Measurements from ENCODE around the gene CDK1. TPM values are rescaled to one million over a fixed set of nuclear protein-coding genes. Genes with fewer than 3 reads are reported as not detected.
A peak's percentile ranks its signal among the peaks of the same experiment; 100 is the strongest.
"Not testable (repeated sequence)": the region's sequence is repeated elsewhere in the genome, so short reads cannot be mapped to it uniquely, and the experiment has no call there.

The CDK1 gene
- total RNA-seq, 1 donor from 2014 or later: 2.4 TPM

DNA sequence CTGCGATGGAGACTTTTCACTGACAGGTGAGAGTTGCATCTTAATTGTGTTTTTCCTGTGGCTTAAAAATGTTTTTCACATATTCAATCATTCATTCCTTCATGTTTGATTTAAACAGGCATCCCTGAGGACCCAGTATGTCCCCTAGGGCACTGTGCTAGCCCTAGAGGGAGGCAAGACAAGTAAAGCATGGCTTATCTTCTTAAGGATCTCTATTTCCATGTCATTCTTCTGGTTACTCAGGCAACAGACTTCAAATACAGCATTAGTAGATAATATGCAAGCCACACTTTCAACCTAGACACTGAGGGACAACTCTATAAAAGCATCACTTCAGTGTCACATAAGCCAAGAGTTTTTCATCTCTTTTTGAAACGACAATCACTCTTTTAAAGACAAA is 29.2 kb downstream of the CDK1 start:
- DNase-seq (no peak), ATAC-seq (ENCODE audit: poor library complexity) (no peak)
- intact Hi-C loops (cut with DNase I): no loop called here

DNA sequence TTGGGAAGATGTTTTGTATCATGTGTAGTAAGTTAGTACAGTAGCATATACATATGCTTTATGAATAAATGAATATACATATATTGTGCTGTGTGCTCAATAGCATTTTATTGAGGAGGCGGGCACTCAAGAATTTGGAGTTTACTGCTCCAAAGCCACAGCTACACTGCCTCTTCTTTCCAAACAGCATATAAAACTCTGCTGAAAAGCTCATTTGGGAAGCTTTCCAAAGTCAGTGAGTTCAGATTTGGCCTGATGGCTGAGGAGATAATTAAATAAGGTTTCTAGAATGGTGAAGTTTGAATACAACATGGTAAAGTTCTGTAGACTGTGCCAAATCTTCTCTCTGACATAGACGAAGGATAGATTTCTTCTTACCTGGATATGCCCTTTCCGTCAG is 29.8 kb downstream of the CDK1 start:
- DNase-seq (no peak), ATAC-seq (ENCODE audit: poor library complexity) (no peak)
- intact Hi-C loops (cut with DNase I): no loop called here

DNA sequence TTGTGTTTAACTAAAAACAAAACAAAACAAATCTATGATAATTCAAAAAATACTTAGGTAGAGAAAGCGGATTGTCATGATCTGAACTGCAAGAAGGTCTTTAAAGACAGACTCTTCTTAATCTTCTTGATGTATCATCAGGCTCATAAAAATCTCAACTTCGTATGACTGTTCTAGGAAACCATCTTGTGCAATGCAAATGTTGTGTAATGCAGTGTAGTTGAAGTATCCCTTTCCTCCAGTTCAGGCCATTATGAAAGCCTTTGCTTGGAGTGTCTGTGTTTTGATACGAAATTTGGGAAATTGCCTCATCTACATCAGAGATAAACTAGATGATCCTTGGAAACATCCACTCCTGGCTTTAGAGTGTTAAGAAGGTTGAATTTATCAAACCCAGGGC is 30.9 kb downstream of the CDK1 start:
- no peak for ATAC-seq (ENCODE audit: poor library complexity)
- intact Hi-C loops (cut with DNase I): no loop called here

DNA sequence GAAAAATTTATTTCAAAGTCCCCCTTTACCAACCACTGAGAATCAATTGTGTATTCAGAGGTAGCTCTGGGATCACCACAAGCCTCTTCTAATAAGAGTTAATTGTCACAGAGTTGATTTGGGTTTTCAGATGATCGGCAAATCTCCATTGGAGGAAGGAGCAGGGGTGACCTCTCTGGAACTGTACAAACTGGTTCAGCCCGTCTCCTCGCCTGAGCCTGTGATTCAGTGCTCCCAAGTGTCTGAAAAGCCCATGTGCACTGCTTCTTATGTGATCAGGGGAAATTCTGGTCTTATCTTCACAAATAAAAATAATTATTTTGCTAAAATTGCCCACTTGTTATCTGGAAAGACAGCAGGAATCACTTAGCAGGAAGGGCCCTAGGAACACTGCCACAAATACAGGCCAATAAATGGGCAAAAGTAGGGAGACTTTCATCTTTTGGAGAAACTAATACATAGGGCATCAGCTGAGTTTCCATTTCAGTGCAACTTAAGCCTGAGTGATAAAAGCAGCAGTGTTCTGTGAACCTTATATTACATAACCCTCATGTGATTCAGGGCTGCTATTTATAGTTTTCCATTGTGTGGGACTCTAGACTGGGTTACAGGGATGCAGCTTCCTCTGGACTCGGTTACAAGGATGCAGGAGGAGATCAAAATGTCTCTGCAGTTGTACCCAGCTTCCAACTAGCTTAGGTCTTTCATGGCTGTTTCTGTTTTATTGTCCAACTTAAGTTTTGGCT is 32.3 kb downstream of the CDK1 start:
- ATAC-seq (ENCODE audit: poor library complexity): peak; percentile 98
- DNase-seq: no peak
- intact Hi-C loops (cut with DNase I): loop anchor here (5.0 kb wide), 1 partner anchor 477 kb away; no protein-coding TSS in a partner anchor

More for the DNA sequence above, 30.9 kb downstream of the CDK1 start:
- no peak for DNase-seq

DNA sequence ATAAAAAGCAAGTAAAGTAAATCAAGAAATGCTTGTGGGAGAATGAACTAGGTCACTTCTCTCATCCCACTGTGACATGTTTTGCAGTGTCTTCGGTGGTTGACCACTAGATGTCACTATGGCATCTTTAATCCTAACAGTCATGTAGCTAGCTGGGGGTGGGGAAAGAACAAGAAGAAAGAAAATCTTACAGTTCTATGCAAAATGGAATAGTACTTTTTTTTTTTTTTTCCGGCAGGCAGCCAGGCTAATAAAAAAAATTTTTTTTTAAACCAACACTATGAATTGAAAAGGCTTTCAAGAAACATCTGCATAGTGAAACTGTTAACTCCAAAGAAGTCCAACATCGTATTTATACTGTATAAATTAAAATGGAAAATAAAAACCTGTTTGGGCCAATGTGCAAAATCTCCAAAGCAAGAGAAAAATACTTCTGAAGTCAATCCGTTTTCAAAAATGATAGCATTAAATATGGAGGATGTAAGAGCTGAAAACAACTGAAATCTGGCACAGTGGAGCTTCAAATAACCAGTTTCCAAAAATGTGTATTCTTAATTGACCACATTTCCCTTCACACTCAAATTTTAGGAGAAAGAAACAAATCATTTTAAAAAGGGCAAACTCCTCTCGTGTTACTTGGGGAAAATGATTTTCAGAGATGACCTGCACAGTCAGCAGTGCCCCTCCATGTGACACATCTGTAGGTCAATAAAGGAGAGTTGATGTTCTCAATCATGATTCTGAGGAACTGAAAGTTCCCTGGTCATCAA is 38.5 kb downstream of the CDK1 start:
- peak; percentile 96 for ATAC-seq (ENCODE audit: poor library complexity)
- no peak for DNase-seq
- intact Hi-C loops (cut with DNase I): loop anchor here (2.0 to 5.0 kb wide), 2 partner anchors 148 to 325 kb away; no protein-coding TSS in a partner anchor

DNA sequence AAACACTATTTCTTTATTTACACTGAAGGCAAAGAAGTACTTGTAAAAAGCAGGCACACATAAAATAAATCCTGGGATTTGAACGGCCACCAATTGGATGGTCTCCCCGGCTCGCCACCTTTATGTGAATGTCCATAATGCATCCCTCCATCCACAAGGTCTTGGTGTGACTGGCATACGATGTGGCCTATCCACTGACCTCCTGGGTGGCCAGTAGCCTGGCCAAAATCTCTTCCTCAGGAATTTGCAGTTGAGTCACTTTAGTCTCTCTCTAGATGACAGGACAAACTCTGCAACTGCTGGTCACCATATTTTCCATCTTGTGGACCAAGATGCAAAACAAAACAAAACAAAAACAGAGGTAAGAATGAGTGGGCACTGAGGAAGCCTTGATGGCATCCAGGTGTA is 39.1 kb downstream of the CDK1 start:
- intact Hi-C loops (cut with DNase I): loop anchor here (2.0 to 5.0 kb wide), 2 partner anchors 147 to 325 kb away; no protein-coding TSS in a partner anchor
- ATAC-seq (ENCODE audit: poor library complexity): peak; percentile 27
- no peak for DNase-seq

DNA sequence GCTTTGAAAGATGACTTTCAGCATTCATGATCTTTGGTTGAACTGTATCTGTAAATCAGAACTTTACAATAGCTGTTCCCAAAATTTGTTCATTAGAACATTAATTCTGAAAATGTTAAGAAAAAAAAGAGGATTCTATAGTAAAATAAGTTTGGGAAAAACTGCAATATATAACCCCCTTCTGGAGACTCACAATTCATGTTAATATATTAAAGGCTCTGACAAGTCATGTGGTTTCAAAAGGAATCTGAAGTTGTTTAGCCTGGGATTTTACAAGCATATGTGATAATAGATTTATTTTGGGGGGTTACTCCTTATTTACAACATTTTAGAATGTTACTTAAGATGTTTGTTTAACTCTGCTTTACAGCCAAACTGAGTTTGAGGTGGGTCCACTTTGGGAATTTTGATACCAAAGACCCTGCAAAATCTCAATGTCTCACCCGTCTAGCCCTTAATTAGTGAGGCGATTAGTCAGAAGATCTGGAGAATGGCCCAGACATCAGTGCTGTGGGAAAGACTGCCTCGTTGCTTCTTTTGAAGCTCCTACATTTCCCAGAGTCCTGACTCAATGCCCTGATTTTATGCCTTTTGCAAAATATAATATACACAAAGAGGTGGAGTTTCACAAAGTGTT is 40.0 kb downstream of the CDK1 start:
- ATAC-seq (ENCODE audit: poor library complexity) (no peak), DNase-seq (no peak)
- intact Hi-C loops (cut with DNase I): loop anchor here (5.0 kb wide), 1 partner anchor 324 kb away; no protein-coding TSS in a partner anchor

DNA sequence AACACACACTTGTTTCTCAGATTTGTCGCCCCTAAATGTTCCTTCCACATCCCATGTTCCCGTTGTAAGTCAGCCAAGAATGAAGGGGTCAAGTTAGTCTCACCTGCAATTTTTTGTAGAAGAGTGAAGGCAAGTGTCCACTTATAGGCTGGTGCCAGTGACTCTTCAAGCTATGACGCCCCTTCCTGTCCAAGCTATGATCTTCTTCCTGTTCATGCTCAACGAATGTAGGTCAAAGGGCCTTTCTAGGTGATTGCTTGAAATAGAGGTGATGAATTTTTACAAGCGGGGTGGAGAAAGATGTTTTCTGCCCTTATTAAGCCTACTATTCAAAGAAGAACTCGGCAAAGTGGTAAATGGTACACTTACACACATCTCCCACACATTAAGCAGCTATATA is 41.0 kb downstream of the CDK1 start:
- DNase-seq: no peak
- intact Hi-C loops (cut with DNase I): loop anchor here (5.0 kb wide), 1 partner anchor 323 kb away; no protein-coding TSS in a partner anchor
- ATAC-seq (ENCODE audit: poor library complexity): no peak

DNA sequence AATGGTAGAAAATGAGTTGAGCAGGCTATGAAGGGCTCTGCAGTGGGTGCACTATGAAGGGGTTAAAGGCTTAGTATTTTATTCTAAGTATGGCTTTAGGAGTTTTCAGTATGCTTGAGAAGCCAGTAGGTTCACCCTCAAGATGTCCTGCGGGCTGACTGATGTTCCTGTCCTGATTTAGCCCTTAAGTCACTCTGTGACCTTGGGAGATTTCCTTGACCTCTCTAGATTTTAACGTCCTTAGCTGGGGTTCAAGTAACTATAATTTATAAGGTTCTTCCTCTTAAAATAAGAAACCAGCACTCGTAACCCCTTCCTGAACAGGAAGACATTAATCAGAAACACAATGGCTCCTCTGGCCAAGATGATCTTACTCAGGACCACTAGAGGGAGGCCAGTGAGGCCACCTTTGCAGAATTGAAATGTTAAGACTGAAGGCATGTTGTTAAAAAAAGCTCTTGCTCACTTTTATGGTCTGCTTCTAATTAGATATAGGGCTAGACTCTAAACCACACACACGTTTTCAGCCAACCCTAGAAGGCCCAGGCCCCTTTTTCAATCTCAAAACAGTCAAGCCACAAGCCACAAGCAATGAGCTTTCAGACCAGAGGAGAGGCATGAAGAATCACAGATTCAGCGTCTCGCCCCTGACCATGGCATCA is 41.9 kb downstream of the CDK1 start:
- intact Hi-C loops (cut with DNase I): no loop called here
- ATAC-seq (ENCODE audit: poor library complexity): no peak
- no peak for DNase-seq

DNA sequence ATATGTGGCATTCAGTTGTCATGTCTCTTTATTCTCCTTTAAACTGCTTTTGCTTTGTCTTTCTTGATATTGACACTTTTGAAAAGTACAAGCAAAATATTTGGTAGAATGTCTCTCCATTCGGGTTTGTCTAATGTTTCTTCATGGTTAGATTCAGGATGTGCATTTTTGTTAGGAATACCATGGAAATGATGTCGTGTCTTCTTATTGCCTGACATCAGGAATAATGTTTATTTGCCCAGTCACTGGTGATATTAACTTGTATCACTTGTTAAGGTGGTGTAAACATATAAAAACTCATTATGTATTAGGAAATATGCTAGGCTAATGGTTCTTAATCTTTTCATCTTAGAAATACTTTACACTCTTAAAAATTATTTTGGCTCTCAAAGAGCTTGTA is 43.4 kb downstream of the CDK1 start:
- ATAC-seq (ENCODE audit: poor library complexity) (no peak), DNase-seq (no peak)
- intact Hi-C loops (cut with DNase I): no loop called here

DNA sequence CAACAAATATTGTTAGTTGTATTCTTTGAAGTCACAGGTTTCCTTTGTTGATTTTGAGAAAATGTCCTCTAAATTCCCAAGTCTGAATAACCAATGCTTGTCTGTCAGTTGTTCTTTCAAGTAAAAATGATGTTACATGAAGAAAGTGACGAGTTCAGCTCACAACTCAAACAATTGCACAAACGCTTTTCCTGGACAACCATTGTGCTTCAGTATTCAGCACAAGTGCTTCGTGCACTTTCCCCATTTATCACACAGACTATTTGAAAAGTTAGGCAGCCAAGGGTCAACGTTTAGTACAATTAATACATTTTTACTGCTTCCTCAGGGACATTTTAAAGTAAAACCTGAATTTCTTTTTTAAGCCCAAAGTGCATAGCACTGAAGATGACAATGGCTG is 44.5 kb downstream of the CDK1 start:
- ATAC-seq (ENCODE audit: poor library complexity): no peak
- DNase-seq: no peak
- intact Hi-C loops (cut with DNase I): no loop called here

DNA sequence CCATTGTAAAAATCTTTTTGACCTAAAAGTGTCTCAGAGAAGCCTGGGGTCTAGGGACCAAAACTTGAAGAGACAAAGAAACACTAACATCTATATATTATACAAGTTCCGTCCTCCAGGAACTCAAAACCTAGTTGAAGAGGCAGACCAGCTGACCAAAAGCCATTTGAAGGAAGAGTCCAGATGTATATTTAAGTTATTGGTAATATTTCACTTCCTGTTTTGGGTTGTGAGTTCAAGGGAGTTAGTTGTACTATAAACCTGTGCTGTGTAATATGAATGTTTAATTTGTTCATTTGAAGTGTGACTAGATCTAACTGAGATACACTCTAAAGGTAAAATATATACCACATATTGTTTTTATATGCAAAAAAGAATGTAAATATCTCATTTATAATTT is 45.0 kb downstream of the CDK1 start:
- intact Hi-C loops (cut with DNase I): no loop called here
- no peak for ATAC-seq (ENCODE audit: poor library complexity)

DNA sequence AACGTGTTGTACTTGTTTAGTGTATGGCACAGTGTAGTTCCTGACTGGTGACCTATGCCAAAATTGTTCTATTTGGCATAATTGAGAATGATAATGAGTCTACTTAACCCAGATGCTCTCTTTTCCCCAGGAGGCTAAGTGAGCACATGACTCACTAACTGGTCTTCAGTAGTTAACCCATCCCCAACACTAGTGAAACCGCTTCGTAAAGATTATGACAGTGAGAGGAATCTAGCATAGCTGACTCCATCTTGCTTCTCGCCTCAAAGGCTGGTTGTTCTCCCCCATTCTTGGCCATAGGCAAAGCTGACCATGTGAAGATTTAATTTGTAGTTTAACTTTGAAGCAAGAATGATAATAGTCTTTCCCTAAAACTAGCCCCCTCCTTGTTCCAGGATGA is 47.2 kb downstream of the CDK1 start:
- no peak for ATAC-seq (ENCODE audit: poor library complexity)
- DNase-seq: no peak
- intact Hi-C loops (cut with DNase I): no loop called here

More for the DNA sequence above, 45.0 kb downstream of the CDK1 start:
- no peak for DNase-seq

DNA sequence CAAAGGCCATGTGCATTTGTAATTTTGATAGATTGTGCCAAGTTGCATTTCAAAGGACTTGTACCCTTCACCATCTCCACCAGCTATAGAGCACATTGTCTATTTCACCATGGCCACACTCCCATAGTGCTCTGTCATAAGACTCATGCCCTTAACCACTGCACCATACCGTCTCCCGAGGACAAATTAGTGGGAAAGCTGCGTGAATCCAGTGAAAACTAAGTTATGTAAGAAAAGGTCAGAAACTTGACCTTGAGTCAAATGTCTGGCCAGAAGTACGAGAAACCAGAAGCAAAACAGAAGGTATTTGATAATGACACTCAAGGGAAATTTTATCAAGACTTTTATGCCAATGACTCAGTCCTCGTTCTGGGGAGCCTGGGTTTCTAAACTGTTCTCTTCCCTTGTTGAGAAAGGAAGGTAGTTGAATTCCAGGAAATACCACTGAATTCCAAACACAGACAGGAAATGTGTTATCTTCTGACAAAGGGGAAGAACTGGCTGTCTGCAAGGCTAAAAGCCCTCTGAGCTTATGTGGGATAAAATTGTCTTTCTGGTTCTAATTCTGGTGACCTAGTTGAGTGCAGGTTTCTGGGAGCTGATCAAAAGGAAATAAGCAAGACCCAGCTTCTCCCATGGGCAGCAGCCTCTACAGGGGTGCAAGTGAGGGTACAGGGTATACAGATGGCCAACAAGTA is 49.7 kb downstream of the CDK1 start:
- peak; percentile 77 for ATAC-seq (ENCODE audit: poor library complexity)
- intact Hi-C loops (cut with DNase I): no loop called here
- DNase-seq: no peak

DNA sequence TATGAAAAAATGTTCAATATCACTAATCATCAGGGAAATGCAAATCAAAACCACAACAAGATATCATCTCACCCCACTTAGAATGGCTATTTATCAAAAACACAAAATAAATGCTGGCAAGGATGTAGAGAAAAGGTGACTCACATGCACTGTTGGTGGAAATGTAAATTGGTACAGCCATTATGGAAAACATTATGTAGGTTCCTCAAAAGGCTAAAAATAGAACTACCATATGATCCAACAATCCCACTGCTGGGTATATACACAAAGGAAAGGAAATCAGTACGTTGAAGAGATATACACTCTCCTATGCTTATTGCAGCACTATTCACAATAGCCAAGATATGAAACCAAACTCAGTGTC is 50.2 kb downstream of the CDK1 start:
- DNase-seq (no peak), ATAC-seq (ENCODE audit: poor library complexity) (no peak)
- intact Hi-C loops (cut with DNase I): no loop called here

DNA sequence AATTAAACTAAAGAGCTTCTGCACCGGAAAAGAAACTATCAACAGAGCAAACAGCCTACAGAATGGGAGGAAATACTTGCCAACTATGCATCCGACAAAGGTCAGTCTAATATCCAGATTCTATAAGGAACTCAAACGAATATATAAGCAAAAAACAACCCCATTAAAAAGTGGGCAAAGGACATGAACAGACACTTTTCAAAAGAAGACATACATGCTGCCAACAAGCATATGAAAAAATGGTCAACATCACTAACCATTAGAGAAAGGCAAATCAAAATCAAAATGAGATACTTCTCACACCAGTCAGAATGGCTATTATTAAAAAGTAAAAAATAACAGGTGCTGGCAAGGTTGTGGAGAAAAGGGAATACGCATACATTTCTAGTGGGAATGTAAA is 53.9 kb downstream of the CDK1 start:
- intact Hi-C loops (cut with DNase I); ATAC-seq (ENCODE audit: poor library complexity): not testable (repeated sequence)

DNA sequence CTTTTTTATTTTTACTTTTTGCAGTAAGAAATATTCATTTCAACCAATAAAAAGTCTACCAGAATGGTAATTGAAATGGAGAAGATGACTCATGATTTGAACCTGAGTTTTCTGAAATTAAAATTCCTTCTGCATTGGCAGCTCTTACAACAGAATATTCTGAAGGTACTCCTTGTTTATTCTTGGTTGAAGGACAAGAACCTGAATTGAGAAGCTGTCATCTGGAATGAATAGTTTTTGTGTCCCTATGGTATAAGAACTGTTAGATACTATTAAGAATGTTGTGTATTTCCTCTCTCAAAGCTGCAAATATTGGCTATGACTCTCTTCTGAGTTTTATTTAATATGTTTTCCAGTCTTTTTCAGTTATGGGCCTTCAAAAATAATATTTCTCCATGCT is 56.1 kb downstream of the CDK1 start:
- intact Hi-C loops (cut with DNase I): no loop called here
- DNase-seq: no peak
- ATAC-seq (ENCODE audit: poor library complexity): no peak

More for the DNA sequence above, 53.9 kb downstream of the CDK1 start:
- DNase-seq: not testable (repeated sequence)

DNA sequence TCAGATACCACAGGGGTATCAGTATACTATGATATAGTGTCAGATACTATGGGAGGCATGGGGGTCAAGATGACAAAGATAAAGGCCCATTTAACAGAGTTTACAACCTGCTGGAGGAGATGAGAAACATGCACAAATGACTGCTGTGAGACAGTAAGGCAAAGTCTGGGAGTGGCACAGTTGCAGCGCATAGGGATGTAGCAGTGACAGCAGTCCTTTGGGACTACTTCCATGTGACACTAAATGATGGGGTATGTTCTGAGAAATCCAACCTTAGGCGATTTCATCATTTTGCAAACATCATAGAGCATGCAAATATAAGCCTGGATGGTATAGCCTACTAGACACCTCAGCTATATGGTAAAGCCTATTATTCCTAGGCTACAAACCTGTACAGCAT is 56.8 kb downstream of the CDK1 start:
- no peak for ATAC-seq (ENCODE audit: poor library complexity)
- intact Hi-C loops (cut with DNase I): no loop called here
- no peak for DNase-seq

All from Right ventricle myocardium superior (tissue), 1 donor.